KBM-7 (cell line): ENCODE measurements around the gene KRT79.

Source experiments
- DNase-seq: peaks from one replicate; pipeline ENCODE4 v3.0.0-alpha.2; 2015
- in situ Hi-C: fragments of 300-500 bp; cut with MboI; formaldehyde crosslinking; loops from 2 replicates; pipeline ENCODE4 v1.14.3; 2020; ENCODE audit warnings: low sequenced_read_pairs, low pct_unique_long_range_greater_than_20kb, mixed read lengths

KRT79 gene

GRCh38 chr12:52823761-52824450 lies 10.2 kb downstream of the KRT79 start:
- in situ Hi-C loops, result no loop called here
- DNase-seq, result no peak

- in situ Hi-C loops, result no loop called here
Observed at GRCh38 chr12:52822771-52823510, 11.2 kb downstream of the KRT79 start.

GRCh38 chr12:52821826-52822660 lies 12.1 kb downstream of the KRT79 start:
- in situ Hi-C loops, result no loop called here
- no peak for DNase-seq

More at GRCh38 chr12:52822771-52823510, 11.2 kb downstream of the KRT79 start:
- DNase-seq, result no peak

- in situ Hi-C loops, result no loop called here
- DNase-seq, result no peak
Observed at GRCh38 chr12:52821071-52821730, 12.9 kb downstream of the KRT79 start.

GRCh38 chr12:52820521-52820920 lies 13.6 kb downstream of the KRT79 start:
- DNase-seq, result no peak
- in situ Hi-C loops, result no loop called here

GRCh38 chr12:52819731-52820510 lies 14.2 kb downstream of the KRT79 start:
- in situ Hi-C loops, result no loop called here
- no peak for DNase-seq

GRCh38 chr12:52818887-52819420 lies 15.2 kb downstream of the KRT79 start:
- in situ Hi-C loops, result no loop called here
- DNase-seq, result no peak

GRCh38 chr12:52818388-52818787 lies 15.7 kb downstream of the KRT79 start:
- no peak for DNase-seq
- in situ Hi-C loops, result no loop called here

GRCh38 chr12:52817699-52818238 lies 16.3 kb downstream of the KRT79 start:
- in situ Hi-C loops, result no loop called here
- DNase-seq, result no peak

GRCh38 chr12:52817003-52817698 lies 17.0 kb downstream of the KRT79 start:
- in situ Hi-C loops, result no loop called here
- no peak for DNase-seq

GRCh38 chr12:52815676-52816588 lies 18.2 kb downstream of the KRT79 start:
- DNase-seq, result no peak
- in situ Hi-C loops, result no loop called here

- no peak for DNase-seq
- in situ Hi-C loops, result no loop called here
Observed at GRCh38 chr12:52815161-52815560, 18.9 kb downstream of the KRT79 start.

GRCh38 chr12:52814710-52815155 lies 19.4 kb downstream of the KRT79 start:
- in situ Hi-C loops, result no loop called here
- no peak for DNase-seq

GRCh38 chr12:52813885-52814709 lies 20.0 kb downstream of the KRT79 start, which contains the start of gene KRT4:
KRT4 (minus strand) TSS chr12:52814116; CDS start chr12:52814058, 58 bp downstream.
- in situ Hi-C loops, result no loop called here
- DNase-seq, result no peak

GRCh38 chr12:52813203-52813819 lies 20.8 kb downstream of the KRT79 start:
- DNase-seq, result no peak
- in situ Hi-C loops, result no loop called here
